SKM-1 (cell line): Measurements from ENCODE around the gene KRT36.

Experiments
- DNase-seq: peaks from one replicate; lab custom pipeline; 2025; ENCODE audit not compliant: unreplicated experiment; lab: John Stamatoyannopoulos, UW

KRT36 gene

GRCh38 chr17:41522301-41523224 lies 32.9 kb upstream of the KRT36 start:
- DNase-seq, result no peak

- DNase-seq, result no peak
These were observed 32.0 kb upstream of the KRT36 start for GRCh38 chr17:41521574-41522261.

GRCh38 chr17:41520821-41521521 lies 31.3 kb upstream of the KRT36 start:
- no peak for DNase-seq

GRCh38 chr17:41519501-41520224 lies 30.0 kb upstream of the KRT36 start:
- DNase-seq, result no peak

GRCh38 chr17:41518789-41519449 lies 29.2 kb upstream of the KRT36 start, which contains the start of gene KRT15:
Gene KRT15, minus strand, starts transcription at chr17:41518890. Its CDS starts 63 bp downstream, at chr17:41518827.
- DNase-seq, result no peak

- DNase-seq, result no peak
These were observed 28.3 kb upstream of the KRT36 start for GRCh38 chr17:41518031-41518430.

GRCh38 chr17:41516830-41517283 lies 27.1 kb upstream of the KRT36 start:
- DNase-seq, result no peak

GRCh38 chr17:41516147-41516829 lies 26.6 kb upstream of the KRT36 start:
- DNase-seq, result no peak

GRCh38 chr17:41513168-41513547 lies 23.4 kb upstream of the KRT36 start:
- no peak for DNase-seq

- peak; percentile 17 for DNase-seq
These were observed 22.9 kb upstream of the KRT36 start for GRCh38 chr17:41512546-41513167.

GRCh38 chr17:41511716-41512115 lies 22.0 kb upstream of the KRT36 start:
- no peak for DNase-seq

GRCh38 chr17:41511116-41511515 lies 21.4 kb upstream of the KRT36 start:
- no peak for DNase-seq

- no peak for DNase-seq
These were observed 20.7 kb upstream of the KRT36 start for GRCh38 chr17:41510251-41511065.

- no peak for DNase-seq
These were observed 17.7 kb upstream of the KRT36 start for GRCh38 chr17:41507315-41507880.

GRCh38 chr17:41505809-41506767 lies 16.4 kb upstream of the KRT36 start:
- DNase-seq, result peak; percentile 67

- DNase-seq, result no peak
These were observed 15.5 kb upstream of the KRT36 start, which contains the start of gene KRT13 for GRCh38 chr17:41505007-41505808. Gene KRT13, minus strand, starts transcription at chr17:41505612. Its CDS starts 62 bp downstream, at chr17:41505550.
